ENCODE results near the gene TSEN54.

TSEN54 gene

GRCh38 chr17:75565066-75565465, 48.7 kb downstream of the TSEN54 start:
- Histone ChIP-seq H2AFZ (ENCODE audit: low read depth, low read length) (no peak overlapping the region), H3K27me3 (ENCODE audit: insufficient read depth, low read length) (peaks cover 3% of the 10 kb centered on the region), H3K36me3 (ENCODE audit: insufficient read depth, low read length) (no peaks in the 10 kb centered on the region), H3K4me1 (ENCODE audit: insufficient read depth, low read length) (peaks cover 6% of the 10 kb centered on the region), H3K4me3 (ENCODE audit: low read length) (no peak overlapping the region), H3K9me3 (ENCODE audit: low read length) (no peaks in the 10 kb centered on the region)

GRCh38 chr17:75565618-75566017, 49.3 kb downstream of the TSEN54 start:
- H3K9me3 ChIP-seq (ENCODE audit: low read length), result no peaks in the 10 kb centered on the region
- H3K4me1 ChIP-seq (ENCODE audit: insufficient read depth, low read length), result peaks cover 9% of the 10 kb centered on the region
- no peaks in the 10 kb centered on the region for H3K36me3 ChIP-seq (ENCODE audit: insufficient read depth, low read length)
- H3K27me3 ChIP-seq (ENCODE audit: insufficient read depth, low read length), result peaks cover 3% of the 10 kb centered on the region
- no peak overlapping the region for H2AFZ ChIP-seq (ENCODE audit: low read depth, low read length)
- H3K4me3 ChIP-seq (ENCODE audit: low read length), result no peak overlapping the region

GRCh38 chr17:75566416-75566815, 50.1 kb downstream of the TSEN54 start:
- no peak overlapping the region for H2AFZ ChIP-seq (ENCODE audit: low read depth, low read length)
- H3K9me3 ChIP-seq (ENCODE audit: low read length), result no peaks in the 10 kb centered on the region
- peaks cover 3% of the 10 kb centered on the region for H3K27me3 ChIP-seq (ENCODE audit: insufficient read depth, low read length)
- no peaks in the 10 kb centered on the region for H3K36me3 ChIP-seq (ENCODE audit: insufficient read depth, low read length)
- peaks cover 15% of the 10 kb centered on the region for H3K4me1 ChIP-seq (ENCODE audit: insufficient read depth, low read length)
- H3K4me3 ChIP-seq (ENCODE audit: low read length), result no peak overlapping the region

- H2AFZ ChIP-seq (ENCODE audit: low read depth, low read length), result no peak overlapping the region
- peaks cover 3% of the 10 kb centered on the region for H3K27me3 ChIP-seq (ENCODE audit: insufficient read depth, low read length)
- H3K4me1 ChIP-seq (ENCODE audit: insufficient read depth, low read length), result peaks cover 16% of the 10 kb centered on the region
- H3K36me3 ChIP-seq (ENCODE audit: insufficient read depth, low read length), result no peaks in the 10 kb centered on the region
- H3K4me3 ChIP-seq (ENCODE audit: low read length), result no peak overlapping the region
- H3K9me3 ChIP-seq (ENCODE audit: low read length), result no peaks in the 10 kb centered on the region
These were observed 50.5 kb downstream of the TSEN54 start for GRCh38 chr17:75566834-75567233.

- H3K4me3 ChIP-seq (ENCODE audit: low read length), result no peak overlapping the region
- peaks cover 16% of the 10 kb centered on the region for H3K4me1 ChIP-seq (ENCODE audit: insufficient read depth, low read length)
- no peaks in the 10 kb centered on the region for H3K36me3 ChIP-seq (ENCODE audit: insufficient read depth, low read length)
- H2AFZ ChIP-seq (ENCODE audit: low read depth, low read length), result no peak overlapping the region
- no peaks in the 10 kb centered on the region for H3K9me3 ChIP-seq (ENCODE audit: low read length)
- H3K27me3 ChIP-seq (ENCODE audit: insufficient read depth, low read length), result peaks cover 3% of the 10 kb centered on the region
These were observed 52.3 kb downstream of the TSEN54 start for GRCh38 chr17:75568412-75569255.

- peaks cover 16% of the 10 kb centered on the region for H3K4me1 ChIP-seq (ENCODE audit: insufficient read depth, low read length)
- peak overlapping the region; percentile 80 for H2AFZ ChIP-seq (ENCODE audit: low read depth, low read length)
- H3K9me3 ChIP-seq (ENCODE audit: low read length), result no peaks in the 10 kb centered on the region
- H3K27me3 ChIP-seq (ENCODE audit: insufficient read depth, low read length), result no peaks in the 10 kb centered on the region
- no peak overlapping the region for H3K4me3 ChIP-seq (ENCODE audit: low read length)
- no peaks in the 10 kb centered on the region for H3K36me3 ChIP-seq (ENCODE audit: insufficient read depth, low read length)
These were observed 53.8 kb downstream of the TSEN54 start for GRCh38 chr17:75570034-75570676.

- H3K36me3 ChIP-seq (ENCODE audit: insufficient read depth, low read length), result no peaks in the 10 kb centered on the region
- no peaks in the 10 kb centered on the region for H3K9me3 ChIP-seq (ENCODE audit: low read length)
- peaks cover 16% of the 10 kb centered on the region for H3K4me1 ChIP-seq (ENCODE audit: insufficient read depth, low read length)
- H2AFZ ChIP-seq (ENCODE audit: low read depth, low read length), result peak overlapping the region; percentile 80
- no peak overlapping the region for H3K4me3 ChIP-seq (ENCODE audit: low read length)
- no peaks in the 10 kb centered on the region for H3K27me3 ChIP-seq (ENCODE audit: insufficient read depth, low read length)
These were observed 54.4 kb downstream of the TSEN54 start for GRCh38 chr17:75570772-75571171.

GRCh38 chr17:75571197-75571884, 55.0 kb downstream of the TSEN54 start:
- H3K4me3 ChIP-seq (ENCODE audit: low read length), result no peak overlapping the region
- peaks cover 13% of the 10 kb centered on the region for H3K4me1 ChIP-seq (ENCODE audit: insufficient read depth, low read length)
- H2AFZ ChIP-seq (ENCODE audit: low read depth, low read length), result peak overlapping the region; percentile 80
- H3K27me3 ChIP-seq (ENCODE audit: insufficient read depth, low read length), result no peaks in the 10 kb centered on the region
- H3K36me3 ChIP-seq (ENCODE audit: insufficient read depth, low read length), result no peaks in the 10 kb centered on the region
- no peaks in the 10 kb centered on the region for H3K9me3 ChIP-seq (ENCODE audit: low read length)

GRCh38 chr17:75571885-75572215, 55.5 kb downstream of the TSEN54 start:
- Histone ChIP-seq H2AFZ (ENCODE audit: low read depth, low read length) (no peak overlapping the region), H3K9me3 (ENCODE audit: low read length) (no peaks in the 10 kb centered on the region), H3K36me3 (ENCODE audit: insufficient read depth, low read length) (no peaks in the 10 kb centered on the region), H3K4me1 (ENCODE audit: insufficient read depth, low read length) (peaks cover 10% of the 10 kb centered on the region), H3K4me3 (ENCODE audit: low read length) (no peak overlapping the region), H3K27me3 (ENCODE audit: insufficient read depth, low read length) (no peaks in the 10 kb centered on the region)

GRCh38 chr17:75572713-75573539, 56.6 kb downstream of the TSEN54 start:
- Histone ChIP-seq H2AFZ (ENCODE audit: low read depth, low read length) (no peak overlapping the region), H3K9me3 (ENCODE audit: low read length) (no peaks in the 10 kb centered on the region), H3K27me3 (ENCODE audit: insufficient read depth, low read length) (no peaks in the 10 kb centered on the region), H3K36me3 (ENCODE audit: insufficient read depth, low read length) (no peaks in the 10 kb centered on the region), H3K4me3 (ENCODE audit: low read length) (no peak overlapping the region), H3K4me1 (ENCODE audit: insufficient read depth, low read length) (peaks cover 10% of the 10 kb centered on the region)

- Histone ChIP-seq H2AFZ (ENCODE audit: low read depth, low read length) (no peak overlapping the region), H3K9me3 (ENCODE audit: low read length) (no peaks in the 10 kb centered on the region), H3K27me3 (ENCODE audit: insufficient read depth, low read length) (no peaks in the 10 kb centered on the region), H3K4me3 (ENCODE audit: low read length) (no peak overlapping the region), H3K36me3 (ENCODE audit: insufficient read depth, low read length) (no peaks in the 10 kb centered on the region), H3K4me1 (ENCODE audit: insufficient read depth, low read length) (peaks cover 10% of the 10 kb centered on the region)
These were observed 57.2 kb downstream of the TSEN54 start for GRCh38 chr17:75573540-75573957.

- no peaks in the 10 kb centered on the region for H3K27me3 ChIP-seq (ENCODE audit: insufficient read depth, low read length)
- no peak overlapping the region for H2AFZ ChIP-seq (ENCODE audit: low read depth, low read length)
- H3K4me3 ChIP-seq (ENCODE audit: low read length), result no peak overlapping the region
- no peaks in the 10 kb centered on the region for H3K9me3 ChIP-seq (ENCODE audit: low read length)
- peaks cover 10% of the 10 kb centered on the region for H3K4me1 ChIP-seq (ENCODE audit: insufficient read depth, low read length)
- H3K36me3 ChIP-seq (ENCODE audit: insufficient read depth, low read length), result no peaks in the 10 kb centered on the region
These were observed 57.7 kb downstream of the TSEN54 start for GRCh38 chr17:75573994-75574393.
